ENCODE data around the gene LPGAT1.
A peak's percentile ranks its signal among the peaks of the same experiment; 100 is the strongest.
"Not testable (repeated sequence)": the region's sequence is repeated elsewhere in the genome, so short reads cannot be mapped to it uniquely, and the experiment has no call there.

The LPGAT1 gene

GRCh38 chr1:211830328-211831142, at the start of gene LPGAT1:
Gene LPGAT1 (minus strand): TSS chr1:211830763. CDS start chr1:211829296, 1,467 bp downstream.
- DNase-seq: peak; percentile 80

- no peak for DNase-seq
These were observed 48.9 kb upstream of the LPGAT1 start for GRCh38 chr1:211879475-211879874.

GRCh38 chr1:211876851-211877590, 46.5 kb upstream of the LPGAT1 start:
- no peak for DNase-seq

- no peak for DNase-seq
These were observed 45.0 kb upstream of the LPGAT1 start for GRCh38 chr1:211875541-211875940.

GRCh38 chr1:211874521-211875347, 44.2 kb upstream of the LPGAT1 start:
- DNase-seq: no peak

GRCh38 chr1:211873731-211874130, 43.2 kb upstream of the LPGAT1 start:
- DNase-seq: not testable (repeated sequence)

GRCh38 chr1:211870156-211870555, 39.6 kb upstream of the LPGAT1 start:
- DNase-seq: no peak

- no peak for DNase-seq
These were observed 34.6 kb upstream of the LPGAT1 start for GRCh38 chr1:211865180-211865579.

- no peak for DNase-seq
These were observed 28.8 kb upstream of the LPGAT1 start for GRCh38 chr1:211859405-211859804.

- DNase-seq: no peak
These were observed 20.6 kb upstream of the LPGAT1 start for GRCh38 chr1:211851174-211851573.

GRCh38 chr1:211843507-211844298, 13.1 kb upstream of the LPGAT1 start:
- no peak for DNase-seq

GRCh38 chr1:211843018-211843417, 12.5 kb upstream of the LPGAT1 start:
- DNase-seq: no peak

- DNase-seq: no peak
These were observed 12.0 kb upstream of the LPGAT1 start for GRCh38 chr1:211842518-211842917.

GRCh38 chr1:211839106-211839505, 8.5 kb upstream of the LPGAT1 start:
- no peak for DNase-seq

GRCh38 chr1:211833174-211833820, 2.7 kb upstream of the LPGAT1 start:
- DNase-seq: no peak

- DNase-seq: no peak
These were observed 2.1 kb upstream of the LPGAT1 start for GRCh38 chr1:211832661-211833060.

- no peak for DNase-seq
These were observed 1.2 kb upstream of the LPGAT1 start for GRCh38 chr1:211831558-211832323.

- DNase-seq: no peak
These were observed 572 bp downstream of the LPGAT1 start for GRCh38 chr1:211830055-211830327.

GRCh38 chr1:211829343-211830054, 1.1 kb downstream of the LPGAT1 start:
- no peak for DNase-seq

GRCh38 chr1:211828584-211829342, 1.8 kb downstream of the LPGAT1 start:
- DNase-seq: no peak
